Bronchial smooth muscle cell (primary cell): ENCODE measurements around the gene RASL11A. TPM values are rescaled to one million over a fixed set of nuclear protein-coding genes. Genes with fewer than 3 reads are reported as not detected.

Experiments used
- total RNA-seq: library from RNA; depleted of rRNA; stranded (reverse); fragments of >200 nt; gene quantifications from 2 replicates; pipeline ENCODE4 v1.2.1, GENCODE V29; 2014

RASL11A gene
- total RNA-seq: 35.0 and 59.2 TPM in 2 replicates

GRCh38 chr13:27270594-27271520 lies at the start of gene RASL11A:
TSS of gene RASL11A (plus strand) at chr13:27270830. CDS start at chr13:27270945, 115 bp downstream.

GRCh38 chr13:27251166-27252091 lies 19.2 kb upstream of the RASL11A start, which contains the start of gene RPL21:
TSS of gene RPL21 (plus strand) at chr13:27251558. CDS start at chr13:27253777, 2,219 bp downstream.

Other genes starting within 250 kb of the RASL11A start
- gene USP12, start 99.0 kb upstream of the RASL11A start, total RNA-seq: 12.5 and 18.6 TPM in 2 replicates
- 908 and 989 TPM in 2 replicates for gene RPL21, start 19.3 kb upstream of the RASL11A start, total RNA-seq
- gene GTF3A, start 153.8 kb downstream of the RASL11A start, total RNA-seq: 44.8 and 67.6 TPM in 2 replicates
- gene MTIF3, start 179.7 kb downstream of the RASL11A start, total RNA-seq: 38.2 and 59.7 TPM in 2 replicates